GM10266 (cell line): Measurements from ENCODE around the gene PPM1H.

ENCODE experiments used
- DNase-seq: peaks from one replicate; pipeline ENCODE4 v3.0.0; 2012; ENCODE audit errors: extremely low spot score
- TF ChIP-seq, protein P1 (sequence below): IDR thresholded peaks from 2 replicates; pipeline ENCODE4 v1.5.1; 2012; ENCODE audit warnings: mild to moderate bottlenecking, low read depth; ENCODE audit not compliant: control insufficient read depth, insufficient read depth; ENCODE audit errors: missing control alignments

Gene PPM1H

DNA sequence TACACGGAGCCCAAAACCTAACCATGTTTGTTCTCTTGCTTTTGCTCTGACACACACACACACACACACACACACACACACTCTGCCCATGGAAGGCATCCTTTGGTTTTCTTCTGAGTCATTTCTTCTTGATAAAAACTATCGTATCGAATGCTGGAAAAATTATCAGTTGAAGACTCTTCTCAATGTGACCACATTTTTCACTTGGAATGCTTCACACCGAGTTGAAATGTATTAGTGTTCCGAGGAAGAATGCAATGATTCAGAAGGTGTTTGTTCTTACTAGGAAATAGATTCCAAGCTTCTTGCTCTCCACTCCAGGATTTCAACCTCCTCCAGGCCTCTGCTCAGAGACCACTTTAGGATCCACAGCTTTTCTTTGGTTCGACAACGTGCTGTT is 242.1 kb downstream of the PPM1H start:
- no peak for DNase-seq
- TF ChIP-seq, protein P1, sequence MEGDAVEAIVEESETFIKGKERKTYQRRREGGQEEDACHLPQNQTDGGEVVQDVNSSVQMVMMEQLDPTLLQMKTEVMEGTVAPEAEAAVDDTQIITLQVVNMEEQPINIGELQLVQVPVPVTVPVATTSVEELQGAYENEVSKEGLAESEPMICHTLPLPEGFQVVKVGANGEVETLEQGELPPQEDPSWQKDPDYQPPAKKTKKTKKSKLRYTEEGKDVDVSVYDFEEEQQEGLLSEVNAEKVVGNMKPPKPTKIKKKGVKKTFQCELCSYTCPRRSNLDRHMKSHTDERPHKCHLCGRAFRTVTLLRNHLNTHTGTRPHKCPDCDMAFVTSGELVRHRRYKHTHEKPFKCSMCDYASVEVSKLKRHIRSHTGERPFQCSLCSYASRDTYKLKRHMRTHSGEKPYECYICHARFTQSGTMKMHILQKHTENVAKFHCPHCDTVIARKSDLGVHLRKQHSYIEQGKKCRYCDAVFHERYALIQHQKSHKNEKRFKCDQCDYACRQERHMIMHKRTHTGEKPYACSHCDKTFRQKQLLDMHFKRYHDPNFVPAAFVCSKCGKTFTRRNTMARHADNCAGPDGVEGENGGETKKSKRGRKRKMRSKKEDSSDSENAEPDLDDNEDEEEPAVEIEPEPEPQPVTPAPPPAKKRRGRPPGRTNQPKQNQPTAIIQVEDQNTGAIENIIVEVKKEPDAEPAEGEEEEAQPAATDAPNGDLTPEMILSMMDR, result no peak

DNA sequence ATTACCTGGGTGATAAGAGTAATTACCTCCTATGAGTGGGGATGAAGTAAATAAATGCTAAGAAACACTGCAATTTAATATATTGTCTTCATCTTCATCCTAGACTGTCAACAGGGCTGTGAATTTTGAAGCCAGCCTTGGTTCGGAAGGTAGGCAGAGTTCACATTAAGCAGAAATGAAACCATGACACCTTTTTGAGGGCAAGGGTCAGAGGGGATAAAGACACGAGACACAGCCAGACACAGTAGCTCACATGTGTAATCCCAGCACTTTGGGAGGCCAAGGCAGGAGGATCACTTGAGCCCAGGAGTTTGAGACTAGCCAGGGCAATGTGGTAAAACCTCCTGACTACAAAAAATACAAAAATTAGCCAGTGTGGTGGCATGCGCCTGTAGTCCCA is 243.6 kb downstream of the PPM1H start:
- TF ChIP-seq, protein P1, result no peak
- no peak for DNase-seq

DNA sequence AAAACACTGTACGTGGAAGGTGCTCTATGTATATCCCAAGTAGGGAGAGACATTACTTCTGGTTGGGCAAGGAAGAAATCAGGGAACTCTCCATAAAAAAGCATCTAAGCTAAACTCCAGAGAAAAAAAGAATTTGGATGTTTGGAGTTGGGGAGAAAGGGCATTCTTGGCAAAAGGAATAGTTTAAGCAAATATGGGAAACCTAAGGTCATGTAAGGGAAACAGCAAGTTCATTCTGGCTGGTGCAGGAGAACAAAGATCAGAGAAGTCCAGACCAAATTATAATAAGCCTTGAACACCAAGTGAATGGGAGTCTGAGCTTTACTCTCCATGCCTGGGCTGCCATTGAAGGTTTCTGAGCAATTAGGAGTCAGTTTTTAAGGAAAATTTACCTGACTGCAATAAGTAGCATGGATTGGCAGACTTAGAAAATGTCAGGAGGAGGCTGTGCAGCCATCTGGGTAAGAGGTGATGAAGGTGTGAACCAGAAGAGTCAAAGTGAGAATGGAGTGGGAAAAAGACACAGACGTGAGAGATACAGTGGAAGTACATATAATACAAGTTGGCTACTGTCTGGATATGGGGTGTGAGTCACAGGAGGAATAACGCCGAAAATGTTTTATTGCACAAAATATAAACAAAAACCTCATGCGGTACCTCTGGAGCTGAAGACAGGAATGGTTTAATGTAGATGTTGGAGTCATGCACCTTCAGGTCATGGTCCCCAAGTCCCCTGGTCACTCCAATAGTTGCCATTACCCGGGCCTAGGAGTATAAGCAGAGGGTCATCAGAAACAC is 245.7 kb downstream of the PPM1H start:
- TF ChIP-seq, protein P1, result no peak
- DNase-seq, result no peak

DNA sequence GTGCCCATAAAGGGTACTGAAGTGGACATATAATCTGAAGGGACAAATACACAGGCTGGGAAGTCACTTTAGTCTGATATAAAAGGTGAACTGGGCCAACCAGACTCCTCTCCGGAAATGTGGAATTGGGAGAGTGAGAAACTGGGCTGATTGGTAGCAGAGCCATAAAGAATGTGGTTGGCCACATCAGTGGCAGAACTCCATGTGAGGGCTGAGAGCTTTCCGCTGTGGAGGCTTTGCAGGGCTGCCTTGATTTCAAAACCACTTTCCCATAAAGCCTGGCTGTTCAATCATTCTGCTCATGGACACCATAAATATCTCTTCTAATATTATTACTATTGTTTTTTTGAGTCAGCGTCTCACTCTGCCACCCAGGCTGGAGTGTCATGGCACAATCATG is 248.0 kb downstream of the PPM1H start:
- no peak for DNase-seq
- TF ChIP-seq, protein P1, result no peak

DNA sequence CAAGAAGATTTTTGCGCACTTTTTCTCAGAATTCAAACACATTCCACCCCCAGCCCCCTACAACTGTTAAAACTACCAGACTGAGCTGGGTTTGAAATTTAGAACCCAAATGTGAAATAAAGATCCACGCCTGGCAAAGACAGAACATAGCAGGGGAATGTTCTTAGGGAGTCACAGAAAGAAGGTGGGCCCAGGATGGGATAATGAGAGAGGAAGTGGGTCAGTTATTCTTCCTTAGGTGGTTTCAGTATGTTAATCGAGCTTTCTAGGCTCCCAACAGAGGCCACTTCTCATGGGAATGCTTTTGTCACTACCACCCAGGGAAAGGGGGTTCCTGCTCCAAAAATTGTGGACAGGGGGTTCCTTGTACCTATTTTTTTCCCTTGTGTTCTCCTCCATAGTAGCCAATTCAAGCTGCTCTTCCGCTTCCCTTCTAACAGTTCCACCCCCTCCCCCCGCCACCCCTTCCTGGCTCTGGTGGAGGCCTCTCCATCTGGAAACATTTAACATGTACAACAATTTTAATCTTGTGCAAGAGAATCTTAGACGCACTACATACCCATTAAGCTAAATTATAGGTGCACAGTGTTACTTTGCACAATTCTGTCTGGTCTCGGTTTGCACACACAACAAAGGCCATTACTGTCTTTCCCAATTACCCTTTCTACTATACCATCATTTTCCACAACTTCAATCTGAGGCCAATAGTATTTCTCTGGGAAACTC is 250.2 kb downstream of the PPM1H start:
- DNase-seq, result no peak
- TF ChIP-seq, protein P1, result no peak

DNA sequence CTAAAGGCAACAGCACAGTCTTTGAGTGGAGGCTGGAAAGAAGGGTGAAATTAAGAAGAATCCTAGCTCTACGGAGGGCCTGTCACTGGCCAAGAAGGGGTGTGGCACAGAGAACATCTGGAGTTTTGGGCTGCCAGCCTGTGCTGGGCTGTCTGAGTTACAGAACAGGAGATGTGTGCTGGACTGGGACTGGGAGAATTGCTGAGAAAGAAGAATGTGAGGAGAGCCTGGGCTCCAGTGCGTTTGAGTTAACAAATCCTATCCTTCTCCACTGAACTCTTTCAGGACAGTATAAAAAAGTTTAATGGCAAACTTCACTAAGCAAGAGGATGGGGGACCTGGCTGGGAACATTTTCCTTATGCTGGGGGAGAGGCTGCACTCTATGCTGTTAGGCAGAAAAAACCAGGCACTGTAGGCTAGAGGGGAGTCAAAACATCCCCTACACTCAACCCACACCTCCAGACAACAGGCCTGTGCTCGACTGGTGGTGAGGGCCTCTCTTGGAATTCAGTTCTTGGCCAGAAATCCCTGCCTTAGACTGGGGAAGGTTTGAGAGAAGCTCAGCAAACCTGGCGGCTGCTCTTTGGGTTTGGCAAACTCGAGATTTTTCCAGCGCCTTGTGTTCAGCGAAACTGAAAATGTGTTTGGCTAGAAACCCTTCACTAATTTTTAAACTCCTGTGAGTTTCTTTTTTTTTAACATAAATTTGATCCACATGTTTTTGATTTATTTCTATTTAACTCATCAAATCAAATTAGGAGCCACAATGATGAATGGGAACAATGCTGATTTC is 251.0 kb downstream of the PPM1H start:
- TF ChIP-seq, protein P1, result no peak
- DNase-seq, result no peak
